HFF-Myc (cell line): ENCODE results near the gene CORIN.

ENCODE experiments used
- DNase-seq: peaks from one replicate; pipeline ENCODE4 v3.0.0-alpha.2; 2011; ENCODE audit warnings: low read depth; ENCODE audit errors: extremely low read depth
- H3K4me3 ChIP-seq: replicated peaks from 2 replicates; pipeline ENCODE4 v1.5.1; 2011; ENCODE audit warnings: low read depth, mild to moderate bottlenecking, control low read depth, low read length
- TF ChIP-seq, protein P1 (sequence below): IDR thresholded peaks from 2 replicates; pipeline ENCODE4 v1.5.1; 2012; ENCODE audit warnings: mild to moderate bottlenecking, low read depth, low read length, control low read depth; ENCODE audit errors: missing control alignments

Gene CORIN

GRCh38 chr4:47863486-47863885 is 25.6 kb upstream of the CORIN start:
- H3K4me3 ChIP-seq, result no peak overlapping the region
- TF ChIP-seq, protein P1, sequence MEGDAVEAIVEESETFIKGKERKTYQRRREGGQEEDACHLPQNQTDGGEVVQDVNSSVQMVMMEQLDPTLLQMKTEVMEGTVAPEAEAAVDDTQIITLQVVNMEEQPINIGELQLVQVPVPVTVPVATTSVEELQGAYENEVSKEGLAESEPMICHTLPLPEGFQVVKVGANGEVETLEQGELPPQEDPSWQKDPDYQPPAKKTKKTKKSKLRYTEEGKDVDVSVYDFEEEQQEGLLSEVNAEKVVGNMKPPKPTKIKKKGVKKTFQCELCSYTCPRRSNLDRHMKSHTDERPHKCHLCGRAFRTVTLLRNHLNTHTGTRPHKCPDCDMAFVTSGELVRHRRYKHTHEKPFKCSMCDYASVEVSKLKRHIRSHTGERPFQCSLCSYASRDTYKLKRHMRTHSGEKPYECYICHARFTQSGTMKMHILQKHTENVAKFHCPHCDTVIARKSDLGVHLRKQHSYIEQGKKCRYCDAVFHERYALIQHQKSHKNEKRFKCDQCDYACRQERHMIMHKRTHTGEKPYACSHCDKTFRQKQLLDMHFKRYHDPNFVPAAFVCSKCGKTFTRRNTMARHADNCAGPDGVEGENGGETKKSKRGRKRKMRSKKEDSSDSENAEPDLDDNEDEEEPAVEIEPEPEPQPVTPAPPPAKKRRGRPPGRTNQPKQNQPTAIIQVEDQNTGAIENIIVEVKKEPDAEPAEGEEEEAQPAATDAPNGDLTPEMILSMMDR, result no peak
- DNase-seq, result no peak

DNA sequence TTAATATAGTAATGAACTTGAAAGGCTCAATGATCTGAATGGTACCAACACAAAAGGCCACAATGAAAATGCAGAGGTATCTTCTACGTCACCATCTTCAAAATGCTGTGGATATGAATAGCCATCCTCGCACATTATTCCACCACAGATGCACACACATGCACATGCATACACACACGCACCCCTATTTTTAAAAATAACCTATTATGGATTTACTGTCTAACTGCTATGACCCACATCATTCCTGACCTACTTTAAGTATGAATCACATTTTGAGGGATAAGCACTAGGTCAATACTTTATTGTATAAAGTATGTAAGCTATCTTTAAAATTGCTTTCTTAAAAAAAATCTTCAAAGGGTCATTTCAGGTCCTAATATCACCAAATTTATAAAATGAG is 24.4 kb upstream of the CORIN start:
- TF ChIP-seq, protein P1, result no peak
- no peak for DNase-seq
- no peak overlapping the region for H3K4me3 ChIP-seq

DNA sequence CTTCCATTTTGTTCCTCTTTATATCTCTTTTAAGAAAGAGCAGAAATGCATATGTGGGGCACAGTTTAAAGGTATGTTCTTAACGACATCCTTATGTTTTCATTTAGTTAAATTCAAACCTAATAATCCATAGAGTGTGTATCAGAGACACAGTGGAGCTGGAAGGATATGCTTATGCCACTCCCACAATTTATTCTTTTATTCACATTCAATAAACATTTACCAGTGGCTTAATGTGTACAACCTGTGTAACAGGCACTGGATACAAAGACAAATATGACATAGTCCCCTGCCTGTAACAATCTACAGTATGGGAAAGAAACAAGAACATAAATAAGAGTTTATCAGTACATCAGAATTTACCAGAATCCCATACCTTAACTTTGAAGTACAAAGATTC is 22.4 kb upstream of the CORIN start:
- TF ChIP-seq, protein P1, result no peak
- no peak for DNase-seq

DNA sequence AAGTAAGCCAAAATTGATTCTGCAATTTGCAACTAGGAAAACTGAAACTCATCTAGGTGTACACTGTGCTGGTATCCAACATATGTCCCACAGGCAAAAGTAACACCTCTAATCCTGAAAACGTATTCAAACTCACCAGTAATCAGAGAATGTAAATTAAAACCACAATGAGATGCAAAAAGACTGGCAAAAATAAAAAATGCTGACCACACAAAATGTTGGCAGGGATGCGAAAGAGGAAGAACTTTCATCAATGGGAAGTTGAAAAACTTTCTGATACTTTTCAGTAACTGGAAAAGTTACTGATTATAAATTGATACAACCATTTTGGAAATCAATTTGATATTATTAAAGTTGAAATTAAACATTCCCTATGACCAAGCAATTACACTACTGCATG is 20.1 kb upstream of the CORIN start:
- TF ChIP-seq, protein P1, result no peak
- DNase-seq, result no peak
- H3K4me3 ChIP-seq, result no peak overlapping the region

More for the DNA sequence above, 22.4 kb upstream of the CORIN start:
- no peak overlapping the region for H3K4me3 ChIP-seq

- TF ChIP-seq, protein P1, result no peak
- H3K4me3 ChIP-seq, result no peak overlapping the region
- no peak for DNase-seq
Measured at GRCh38 chr4:47856713-47857112, 18.8 kb upstream of the CORIN start.

- DNase-seq, result peak; percentile 89
- TF ChIP-seq, protein P1, result no peak
- no peak overlapping the region for H3K4me3 ChIP-seq
Measured at GRCh38 chr4:47855350-47855749, 17.5 kb upstream of the CORIN start.

- TF ChIP-seq, protein P1, result no peak
- H3K4me3 ChIP-seq, result no peak overlapping the region
- peak; percentile 65 for DNase-seq
Measured at GRCh38 chr4:47852136-47852535, 14.3 kb upstream of the CORIN start.
